Measurements from ENCODE around the gene PELO.

The PELO gene

GRCh38 chr5:52771343-52772039 is 16.2 kb upstream of the PELO start:
- FAIRE-seq: no peak

DNA sequence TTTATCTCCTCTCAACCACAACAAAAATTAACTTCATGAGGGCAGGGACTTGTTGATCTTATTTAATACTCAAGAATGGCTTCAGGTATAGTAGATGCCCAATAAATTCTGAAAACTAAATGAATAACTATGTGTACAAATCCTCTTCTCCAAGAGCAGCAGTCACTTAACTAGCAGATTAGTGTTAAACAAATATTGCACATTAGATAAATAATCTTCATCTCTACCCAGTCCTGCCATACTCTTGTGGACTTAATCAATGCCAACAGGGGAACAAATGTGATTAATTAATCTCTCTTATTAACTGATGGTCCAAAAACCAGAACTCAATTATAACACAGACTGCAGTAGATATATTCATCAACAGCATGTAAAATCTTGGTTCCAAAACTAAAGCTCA is 15.0 kb upstream of the PELO start:
- FAIRE-seq (no peak), DNase-seq (ENCODE audit: low spot score) (no peak)

More at GRCh38 chr5:52771343-52772039, 16.2 kb upstream of the PELO start:
- no peak for DNase-seq (ENCODE audit: low spot score)

GRCh38 chr5:52773342-52773741 is 14.4 kb upstream of the PELO start:
- FAIRE-seq: no peak
- DNase-seq (ENCODE audit: low spot score): no peak

DNA sequence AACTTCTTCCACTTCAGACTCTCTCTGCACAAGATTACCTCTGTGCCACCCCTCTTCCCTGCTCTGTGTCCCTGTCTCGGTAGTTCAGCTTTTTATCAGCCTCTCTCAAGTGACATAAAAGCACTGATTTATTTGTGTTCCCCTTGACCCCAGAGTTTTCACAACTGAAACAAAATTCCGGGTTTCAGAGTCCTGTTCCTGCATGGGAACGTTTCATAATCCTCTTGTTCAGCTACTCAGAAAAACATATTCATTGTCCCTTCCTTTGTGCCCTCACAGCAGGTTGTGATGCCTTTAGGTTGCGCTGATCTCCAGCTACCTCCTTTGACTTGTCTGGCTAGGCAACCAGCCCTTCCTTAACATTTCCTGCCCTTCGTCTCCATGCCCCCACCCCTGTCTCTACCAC is 13.7 kb upstream of the PELO start:
- no peak for DNase-seq (ENCODE audit: low spot score)
- no peak for FAIRE-seq

GRCh38 chr5:52776116-52776515 is 11.6 kb upstream of the PELO start:
- FAIRE-seq (no peak), DNase-seq (ENCODE audit: low spot score) (no peak)

DNA sequence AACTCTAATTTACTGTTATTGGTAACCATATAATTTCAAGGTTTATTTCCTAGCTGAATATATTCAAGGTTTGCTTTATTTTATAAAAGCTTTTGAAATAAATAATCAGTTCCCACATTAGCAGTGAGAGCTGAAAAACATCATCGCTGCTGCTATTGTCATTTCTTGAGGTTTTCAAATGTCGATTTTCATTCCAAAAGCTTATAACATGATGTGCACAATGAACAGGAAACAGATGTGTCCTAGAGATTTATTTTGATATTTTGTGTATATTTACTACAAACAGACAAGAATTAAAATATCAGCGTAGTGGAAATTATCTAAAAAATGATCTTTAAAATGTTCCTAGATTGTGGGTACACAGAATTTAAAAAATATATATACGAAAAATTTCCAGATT is 10.5 kb upstream of the PELO start:
- DNase-seq (ENCODE audit: low spot score): no peak
- FAIRE-seq: no peak

GRCh38 chr5:52778781-52779180 is 8.9 kb upstream of the PELO start:
- FAIRE-seq: no peak
- no peak for DNase-seq (ENCODE audit: low spot score)

GRCh38 chr5:52779213-52779612 is 8.5 kb upstream of the PELO start:
- no peak for FAIRE-seq

GRCh38 chr5:52783226-52783959 is 4.3 kb upstream of the PELO start:
- FAIRE-seq (peak; percentile 73), DNase-seq (ENCODE audit: low spot score) (peak; percentile 75)

More at GRCh38 chr5:52779213-52779612, 8.5 kb upstream of the PELO start:
- no peak for DNase-seq (ENCODE audit: low spot score)

DNA sequence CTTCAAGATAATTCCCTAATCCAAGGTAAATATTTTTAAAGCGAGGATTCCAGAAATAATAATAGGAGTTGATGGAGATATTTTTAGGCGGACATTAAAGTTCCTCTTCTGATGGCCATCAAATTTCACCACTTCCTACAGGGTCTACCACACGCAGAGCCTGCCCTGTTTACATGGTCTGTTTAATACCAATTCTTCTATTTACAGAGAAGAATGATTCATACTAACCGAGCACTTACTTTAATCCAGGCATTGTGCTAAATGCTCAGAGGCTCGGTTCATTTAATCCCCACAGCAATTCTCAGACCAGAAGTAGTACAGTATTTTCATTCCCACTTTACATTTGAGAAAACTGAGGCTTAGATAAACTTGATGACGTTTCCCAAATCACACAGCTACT is 3.0 kb upstream of the PELO start:
- DNase-seq (ENCODE audit: low spot score) (no peak), FAIRE-seq (no peak)

- no peak for FAIRE-seq
These were observed 1.3 kb upstream of the PELO start for GRCh38 chr5:52786391-52786790.

DNA sequence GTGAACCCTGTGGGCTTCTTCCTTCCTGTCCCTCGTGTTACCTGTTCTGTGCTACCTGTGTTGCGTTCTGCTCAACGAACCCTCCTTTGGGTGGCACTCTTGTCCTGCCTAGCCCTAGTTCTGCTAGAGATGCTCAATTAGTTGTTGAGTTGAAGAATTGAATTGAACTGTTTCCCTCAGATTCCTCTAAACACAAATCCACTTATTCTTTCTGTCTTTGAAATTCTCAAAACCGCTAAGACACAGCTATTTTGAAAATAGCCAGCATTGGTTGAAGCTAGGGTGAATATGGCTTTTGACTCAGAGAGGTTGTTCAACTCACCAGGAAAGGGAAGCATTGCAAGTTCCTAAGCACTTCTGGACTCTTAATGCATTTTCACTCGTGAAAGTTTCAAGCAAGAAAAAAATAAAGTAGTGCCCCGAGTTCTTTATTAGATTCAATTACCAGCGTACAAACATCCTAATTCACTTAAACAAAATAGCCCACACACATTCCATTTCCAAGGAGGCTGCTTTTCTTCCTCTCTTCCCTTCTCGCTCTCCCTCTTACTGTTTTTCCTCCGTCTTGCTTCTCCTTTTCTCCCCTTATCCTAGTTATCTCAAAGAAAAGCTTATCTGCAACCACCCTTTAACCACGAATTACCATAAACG is 642 bp upstream of the PELO start:
- DNase-seq (ENCODE audit: low spot score) (no peak), FAIRE-seq (peak; percentile 72)

More at GRCh38 chr5:52786391-52786790, 1.3 kb upstream of the PELO start:
- no peak for DNase-seq (ENCODE audit: low spot score)

GRCh38 chr5:52788505-52788821 is 747 bp downstream of the PELO start:
- FAIRE-seq: no peak
- DNase-seq (ENCODE audit: low spot score): no peak

DNA sequence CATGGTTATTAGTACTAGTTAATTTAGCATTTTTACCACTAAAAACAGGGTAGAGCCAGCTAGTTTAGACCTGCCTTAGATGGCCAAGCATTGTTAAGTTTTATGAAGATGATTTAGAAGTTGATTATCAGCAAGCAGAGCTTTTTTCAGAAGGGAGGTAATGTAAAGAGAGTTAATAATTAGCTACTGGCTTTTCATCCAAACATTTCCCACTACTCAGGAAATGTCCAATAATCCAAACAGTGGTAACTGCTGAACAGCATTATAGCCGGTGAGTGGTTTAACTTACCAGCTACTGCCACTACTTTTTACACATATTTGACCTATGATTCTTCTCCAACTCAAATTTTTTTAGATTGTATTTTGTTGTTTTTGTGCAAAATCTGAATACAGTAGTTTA is 1.7 kb downstream of the PELO start:
- DNase-seq (ENCODE audit: low spot score) (no peak), FAIRE-seq (no peak)

DNA sequence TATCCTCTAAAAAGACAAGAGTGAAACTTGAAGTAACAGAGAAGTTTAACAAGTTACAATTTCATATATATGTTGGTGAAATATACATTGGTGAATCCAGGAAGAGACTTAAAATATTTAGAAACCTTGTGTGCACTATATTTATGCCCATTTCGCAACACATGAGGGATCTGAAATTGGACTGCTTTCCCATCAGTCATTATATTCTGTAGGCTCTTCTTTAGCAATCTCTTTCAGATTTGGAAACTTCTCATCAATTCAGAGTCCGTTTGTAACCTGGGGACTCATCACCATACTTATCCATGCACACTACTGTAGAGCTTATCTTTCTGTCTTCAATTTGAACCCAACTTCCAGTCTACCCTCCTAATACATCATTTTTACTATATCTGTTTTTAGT is 2.1 kb downstream of the PELO start:
- DNase-seq (ENCODE audit: low spot score) (no peak), FAIRE-seq (no peak)

DNA sequence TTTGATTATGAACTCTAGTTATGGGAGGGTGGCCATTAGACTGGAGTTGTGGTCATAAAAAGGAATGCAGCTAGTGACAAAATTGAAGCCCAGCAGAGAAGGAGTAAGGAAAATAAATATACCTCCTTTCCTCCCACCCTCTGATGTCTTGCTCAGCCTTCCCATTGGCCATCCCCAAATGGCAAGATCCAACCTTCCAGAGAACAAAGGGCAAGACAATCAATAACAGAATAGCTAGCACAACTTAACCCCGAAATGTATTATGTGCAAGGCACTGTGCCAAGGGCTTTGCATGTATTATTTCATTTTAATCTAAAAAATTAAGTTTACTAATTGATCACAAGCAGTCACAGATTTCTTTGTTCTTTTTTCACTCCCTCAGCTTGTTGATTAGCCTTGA is 3.6 kb downstream of the PELO start:
- no peak for FAIRE-seq
- DNase-seq (ENCODE audit: low spot score): no peak

- no peak for DNase-seq (ENCODE audit: low spot score)
- no peak for FAIRE-seq
These were observed 6.8 kb downstream of the PELO start for GRCh38 chr5:52794519-52794918.

DNA sequence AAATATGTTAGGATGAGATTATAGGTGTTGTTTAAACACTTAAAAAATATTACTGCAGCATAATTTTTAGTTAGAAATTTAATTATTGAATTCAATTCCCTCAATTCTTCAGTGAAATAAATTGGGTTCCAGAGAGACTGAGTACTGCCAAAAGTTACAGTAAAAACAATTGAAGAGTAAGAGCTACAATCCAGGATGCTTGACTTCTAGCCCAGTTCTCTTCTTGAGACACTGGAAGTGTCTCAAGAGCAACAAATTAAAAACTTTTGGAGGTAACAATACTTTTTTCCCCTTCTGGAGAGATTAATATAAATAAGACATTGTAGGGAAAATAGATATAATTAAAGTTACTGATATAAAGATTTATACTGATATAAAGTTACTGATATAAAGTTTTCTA is 8.3 kb downstream of the PELO start:
- FAIRE-seq (no peak), DNase-seq (ENCODE audit: low spot score) (no peak)

GRCh38 chr5:52796516-52797103 is 8.9 kb downstream of the PELO start:
- DNase-seq (ENCODE audit: low spot score) (no peak), FAIRE-seq (no peak)

- DNase-seq (ENCODE audit: low spot score): no peak
These were observed 11.2 kb downstream of the PELO start for GRCh38 chr5:52798938-52799337.

DNA sequence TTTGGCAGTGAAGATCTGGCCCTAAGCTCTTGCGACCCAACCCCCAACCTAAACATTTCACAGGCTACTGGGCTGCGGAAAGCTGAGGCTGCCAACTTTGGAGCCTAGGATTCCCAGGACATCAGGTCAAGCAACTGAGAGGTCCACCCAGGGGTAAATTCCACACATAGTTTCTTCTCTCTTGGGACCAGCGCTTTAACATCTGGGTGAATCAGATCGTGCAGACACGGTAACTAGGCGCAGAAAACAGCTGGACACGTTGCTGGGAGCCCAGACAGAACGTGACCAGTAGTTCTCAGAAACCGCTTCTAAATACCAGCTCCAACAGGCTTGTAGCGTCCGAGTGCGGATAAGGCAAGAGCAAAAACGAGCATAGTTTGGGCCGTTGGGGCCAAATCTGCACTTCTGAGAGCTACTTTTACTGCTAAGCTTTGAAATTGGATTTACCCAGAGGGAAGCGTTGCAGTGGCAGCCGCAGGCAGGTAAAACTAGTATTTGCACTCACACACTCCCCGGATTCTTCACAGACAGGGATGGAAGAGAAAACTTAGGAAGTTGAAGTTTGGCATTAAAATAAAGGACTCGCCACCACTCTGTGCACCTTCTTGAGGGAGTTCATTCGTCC is 11.8 kb downstream of the PELO start:
- peak; percentile 36 for DNase-seq (ENCODE audit: low spot score)
- FAIRE-seq: no peak

More at GRCh38 chr5:52798938-52799337, 11.2 kb downstream of the PELO start:
- no peak for FAIRE-seq

- DNase-seq (ENCODE audit: low spot score) (peak; percentile 96), FAIRE-seq (peak; percentile 83)
These were observed 12.3 kb downstream of the PELO start for GRCh38 chr5:52799983-52800393.

Measured in urothelium cell line (cell line).